GM20000 (cell line): ENCODE results near the gene PLD3.

Source experiments
- DNase-seq: peaks from one replicate; pipeline ENCODE4 v3.0.0; 2012; ENCODE audit warnings: low spot score
- CTCF ChIP-seq: IDR thresholded peaks from 2 replicates; pipeline ENCODE4 v1.5.1; 2012; ENCODE audit warnings: mild to moderate bottlenecking, control low read depth; ENCODE audit errors: extremely low read depth, missing control alignments

The PLD3 gene

DNA sequence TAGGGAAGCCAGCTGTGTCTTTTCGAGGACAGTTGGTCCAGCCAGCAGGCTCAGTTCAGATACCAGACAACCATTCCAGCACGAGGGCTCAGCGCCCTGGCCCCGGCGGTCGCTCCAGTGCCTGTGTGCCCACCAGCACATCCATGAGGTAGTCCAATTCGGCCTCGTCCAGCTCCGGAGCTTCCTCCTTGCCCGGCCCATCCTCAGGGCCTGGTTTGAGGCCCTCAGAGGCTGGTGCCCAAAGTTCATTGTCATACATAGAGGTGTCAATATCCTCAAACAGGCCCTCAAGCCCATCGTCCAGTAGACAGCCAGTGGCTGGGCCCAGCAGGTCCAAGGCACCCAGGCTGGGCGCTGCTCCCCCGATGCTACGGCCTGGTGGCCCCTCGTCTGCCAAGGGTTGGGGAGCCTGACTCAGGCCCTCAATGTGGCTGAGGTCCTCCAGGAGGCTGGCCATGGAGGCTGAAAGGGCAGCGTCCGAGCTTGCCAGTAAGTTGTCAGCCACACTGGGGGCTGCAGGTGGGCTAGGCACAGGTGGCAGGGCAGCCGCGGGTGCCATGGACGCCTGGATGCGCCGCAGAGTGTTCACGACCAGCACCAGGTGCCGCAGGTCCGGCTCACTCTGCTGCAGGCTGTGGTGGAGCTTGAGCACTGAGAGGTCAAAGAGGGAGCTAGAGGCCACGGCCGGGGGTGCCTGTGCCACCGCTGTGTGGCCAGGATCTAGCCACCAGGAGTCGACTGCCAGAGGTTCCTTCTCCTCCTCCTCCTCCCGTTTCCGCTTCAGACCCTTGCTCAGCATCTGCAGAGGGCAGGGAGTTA is 74.5 kb downstream of the PLD3 start:
- TF ChIP-seq CTCF = no peak
- DNase-seq = no peak

- DNase-seq = no peak
- TF ChIP-seq CTCF = no peak
Measured at GRCh38 chr19:40423938-40424337, 75.4 kb downstream of the PLD3 start.

DNA sequence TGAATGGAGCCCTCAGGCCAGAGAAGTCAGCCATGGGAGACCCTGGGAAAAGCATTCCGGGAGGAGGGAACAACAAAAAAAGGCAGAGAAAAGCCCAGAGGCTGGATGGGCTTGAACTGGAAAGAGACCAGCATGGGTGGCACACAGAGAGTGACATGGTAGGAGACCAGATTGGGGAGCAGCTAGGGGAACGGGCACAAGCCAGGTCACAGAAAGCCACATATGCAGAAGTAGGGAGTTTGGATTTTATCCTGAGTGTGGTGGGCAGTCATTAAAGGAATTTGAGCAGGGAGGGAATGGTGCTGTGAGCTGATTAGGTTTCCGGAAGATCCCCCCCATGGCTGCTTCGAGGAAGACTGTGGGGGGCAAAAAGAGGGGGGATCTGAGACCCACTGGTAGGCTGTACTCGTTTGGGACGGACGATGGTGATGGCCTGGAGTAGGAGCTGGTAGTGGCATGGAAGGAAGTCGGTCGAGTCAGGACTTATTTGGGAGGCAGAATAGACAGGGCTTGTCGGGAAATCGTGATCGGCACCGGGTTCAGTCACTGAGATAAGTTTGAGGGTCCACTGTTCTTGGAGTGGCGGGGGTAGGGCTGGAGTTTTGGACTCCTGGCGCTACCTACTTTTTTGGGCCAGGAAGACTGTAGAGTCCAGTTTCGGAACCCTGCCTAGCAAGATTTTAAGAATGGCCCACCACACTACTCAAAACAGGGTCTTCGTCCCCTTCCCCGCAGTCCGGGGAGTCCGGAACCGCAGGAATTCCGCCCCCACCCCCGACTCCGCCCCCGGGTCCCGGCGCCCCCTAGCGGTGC is 76.3 kb downstream of the PLD3 start:
- no peak for DNase-seq
- TF ChIP-seq CTCF = no peak

DNA sequence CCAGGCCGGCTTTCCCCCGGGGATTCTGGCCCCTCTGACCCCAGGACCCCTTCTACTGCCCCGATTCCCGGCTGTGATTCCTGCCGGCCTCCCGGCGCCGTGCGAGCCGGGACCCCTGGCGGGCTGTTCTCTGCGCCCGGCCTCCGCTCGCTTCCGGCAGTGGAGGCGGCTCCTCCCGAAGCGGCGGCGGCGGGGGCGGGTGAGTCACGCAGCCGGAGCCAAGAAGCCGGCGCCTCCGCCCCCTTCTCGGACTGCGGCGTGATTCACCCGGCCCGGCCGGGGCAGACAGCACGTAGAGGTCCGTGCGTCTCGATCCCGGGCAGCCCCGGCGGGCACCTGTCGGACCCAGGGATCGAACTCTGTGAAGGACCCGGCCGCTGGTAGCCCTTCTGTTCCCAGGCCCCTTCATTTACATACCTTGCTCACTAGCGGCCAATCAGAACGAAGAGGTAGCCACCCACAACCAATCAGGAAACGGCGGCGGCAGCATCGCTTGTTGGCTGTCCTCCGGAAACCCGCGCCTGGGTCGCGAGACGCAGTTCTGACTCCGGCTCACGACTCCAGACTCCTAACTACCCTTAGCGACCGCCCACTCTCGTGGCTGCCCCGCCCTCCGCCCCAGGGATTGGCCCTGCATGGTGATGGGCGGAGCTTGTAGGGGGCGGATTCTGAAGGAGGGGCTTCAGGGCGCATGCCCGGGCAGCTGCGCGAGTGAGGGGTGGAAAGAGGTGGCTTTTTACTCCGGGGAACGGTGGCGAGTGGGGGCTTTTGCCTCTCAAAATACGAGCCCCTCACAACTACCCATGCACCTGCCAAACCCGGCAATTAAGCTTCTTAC is 77.2 kb downstream of the PLD3 start, which contains the start of gene SERTAD1:
TSS of gene SERTAD1 (minus strand) at position 543 of the 838 bp plus-strand sequence. CDS start 2,446 bp downstream, outside the sequence.
- peak; percentile 50 for TF ChIP-seq CTCF
- peak; percentile 99 for DNase-seq
